Daoy (cell line): ENCODE results near the gene LMX1A. TPM values are rescaled to one million over a fixed set of nuclear protein-coding genes. Genes with fewer than 3 reads are reported as not detected.
A peak's percentile ranks its signal among the peaks of the same experiment; 100 is the strongest.

Experiments
- DNase-seq: peaks from one replicate; pipeline ENCODE4 v3.0.0-alpha.2; 2015; ENCODE audit warnings: low read depth
- total RNA-seq: library from RNA; depleted of rRNA; stranded (reverse); fragments of >200 nt; shearing (Covaris generic); gene quantifications from 2 replicates; pipeline ENCODE4 v1.2.3, GENCODE V29; 2014

LMX1A gene
- total RNA-seq, 1 experiment from 2014 or later = not detected

GRCh38 chr1:165224504-165224903 lies 132.0 kb downstream of the LMX1A start:
- DNase-seq = no peak

- no peak for DNase-seq
These were observed 133.9 kb downstream of the LMX1A start for GRCh38 chr1:165222580-165222979.

- DNase-seq = no peak
These were observed 137.8 kb downstream of the LMX1A start for GRCh38 chr1:165218731-165219130.

GRCh38 chr1:165217958-165218357 lies 138.6 kb downstream of the LMX1A start:
- DNase-seq = no peak

GRCh38 chr1:165216254-165216653 lies 140.3 kb downstream of the LMX1A start:
- DNase-seq = no peak

- DNase-seq = no peak
These were observed 140.8 kb downstream of the LMX1A start for GRCh38 chr1:165215676-165216075.

GRCh38 chr1:165212229-165212628 lies 144.3 kb downstream of the LMX1A start:
- no peak for DNase-seq

- DNase-seq = peak; percentile 17
These were observed 148.5 kb downstream of the LMX1A start for GRCh38 chr1:165207853-165208515.

GRCh38 chr1:165205145-165205544 lies 151.4 kb downstream of the LMX1A start:
- no peak for DNase-seq

- DNase-seq = no peak
These were observed 152.0 kb downstream of the LMX1A start for GRCh38 chr1:165204548-165204947.

GRCh38 chr1:165191087-165191486 lies 165.4 kb downstream of the LMX1A start:
- DNase-seq = no peak

- no peak for DNase-seq
These were observed 166.6 kb downstream of the LMX1A start for GRCh38 chr1:165189913-165190312.

GRCh38 chr1:165189011-165189410 lies 167.5 kb downstream of the LMX1A start:
- no peak for DNase-seq

GRCh38 chr1:165187031-165188009 lies 169.2 kb downstream of the LMX1A start:
- DNase-seq = no peak

- no peak for DNase-seq
These were observed 171.2 kb downstream of the LMX1A start for GRCh38 chr1:165185161-165185889.

- DNase-seq = no peak
These were observed 173.5 kb downstream of the LMX1A start for GRCh38 chr1:165182975-165183374.

- DNase-seq = no peak
These were observed 177.2 kb downstream of the LMX1A start for GRCh38 chr1:165179306-165179705.

GRCh38 chr1:165174491-165174890 lies 182.0 kb downstream of the LMX1A start:
- no peak for DNase-seq

GRCh38 chr1:165173818-165174217 lies 182.7 kb downstream of the LMX1A start:
- DNase-seq = no peak

GRCh38 chr1:165173409-165173808 lies 183.1 kb downstream of the LMX1A start:
- DNase-seq = no peak

- DNase-seq = no peak
These were observed 183.8 kb downstream of the LMX1A start for GRCh38 chr1:165172666-165173065.

GRCh38 chr1:165169729-165170128 lies 186.8 kb downstream of the LMX1A start:
- no peak for DNase-seq
